K562 (cell line): ENCODE results near the gene PCGF6. TPM values are rescaled to one million over a fixed set of nuclear protein-coding genes. Genes with fewer than 3 reads are reported as not detected.

Experiments
- BDP1 ChIP-seq: IDR thresholded peaks from 3 replicates; pipeline ENCODE4 v1.6.1; 2011; ENCODE audit not compliant: insufficient read length, insufficient read depth
- DPF2 ChIP-seq: fragments of 450-650 bp; IDR thresholded peaks from 2 replicates; pipeline ENCODE4 v1.6.1; 2016
- ELF2 ChIP-seq: fragments of 250-450 bp; sonication (Bioruptor Pico); IDR thresholded peaks from 2 replicates; pipeline ENCODE4 v1.5.0; 2021; ENCODE audit warnings: mild to moderate bottlenecking
- FOXA1 ChIP-seq: fragments of 450-650 bp; IDR thresholded peaks from 2 replicates; pipeline ENCODE4 v1.6.1; 2016; ENCODE audit warnings: mild to moderate bottlenecking, borderline replicate concordance
- IFI16 ChIP-seq: fragments of 250-450 bp; sonication (Bioruptor Pico); IDR thresholded peaks from 2 replicates; pipeline ENCODE4 v2.1.2; 2022; ENCODE audit warnings: mild to moderate bottlenecking, inconsistent platforms
- MIER1 ChIP-seq: fragments of 450-650 bp; IDR thresholded peaks from 2 replicates; pipeline ENCODE4 v1.6.1; 2016; ENCODE audit warnings: antibody characterized with exemption, mild to moderate bottlenecking, low read depth
- NBN ChIP-seq: fragments of 450-650 bp; IDR thresholded peaks from 2 replicates; pipeline ENCODE4 v1.6.1; 2016; ENCODE audit warnings: low read depth, mild to moderate bottlenecking
- POU5F1 ChIP-seq: fragments of 150-350 bp; IDR thresholded peaks from 2 replicates; pipeline ENCODE4 v1.6.1; 2014; ENCODE audit warnings: borderline replicate concordance, low read length, low read depth, mild to moderate bottlenecking; ENCODE audit not compliant: partially characterized antibody
- RBM14 ChIP-seq: fragments of 200-400 bp; formaldehyde crosslinking; IDR thresholded peaks from 2 replicates; pipeline ENCODE4 v1.6.1; 2018; ENCODE audit warnings: low read depth, mild to moderate bottlenecking, low read length, moderate library complexity, borderline replicate concordance; ENCODE audit not compliant: insufficient read depth
- RFX7 ChIP-seq: fragments of 250-450 bp; sonication (Bioruptor Pico); IDR thresholded peaks from 2 replicates; pipeline ENCODE4 v1.5.1; 2021; ENCODE audit warnings: mild to moderate bottlenecking
- SNIP1 ChIP-seq: fragments of 450-650 bp; IDR thresholded peaks from 2 replicates; pipeline ENCODE4 v1.7.1; 2017; ENCODE audit warnings: low read depth, mild to moderate bottlenecking
- TCF7 ChIP-seq: sonication (generic); IDR thresholded peaks from 2 replicates; pipeline ENCODE4 v1.6.1; 2016; ENCODE audit warnings: antibody characterized with exemption, borderline replicate concordance
- ZNF197 ChIP-seq: fragments of 200-800 bp; sonication (Bioruptor generic); IDR thresholded peaks from 2 replicates; pipeline ENCODE4 v1.6.1; 2016; ENCODE audit warnings: low read depth, missing genetic modification characterization, missing compliant biosample characterization
- ZNF561 ChIP-seq: fragments of 450-650 bp; formaldehyde crosslinking; conservative IDR thresholded peaks from 2 replicates; pipeline ENCODE4 v1.4.0; 2020; ENCODE audit warnings: mild to moderate bottlenecking, moderate library complexity
- polyA plus RNA-seq, 8 experiments: library from polyadenylated mRNA; depleted of rRNA in 4 of 8; stranded (reverse) in 5 of 8; unstranded in 3 of 8; fragments of >200 nt; fragmentation: Nextera tagmentation in 2 of 8; fragmentation: Illumina TruSeq in 1 of 8; extraction: Ambion mirVana in 2 of 8; extraction: Trizol in 1 of 8; gene quantifications; 2 replicates each; pipeline versions ENCODE4 v1.2.1 to v1.2.3, GENCODE V29; 2011 to 2014; ENCODE audit warnings: inconsistent platforms in 1 of 8, missing spikeins in 1 of 8
- total RNA-seq, 7 experiments: library from RNA; depleted of rRNA in 6 of 7; stranded (reverse); fragments of >200 nt in 6 of 7; fragmentation: Illumina TruSeq in 2 of 7; extraction: Trizol in 2 of 7; gene quantifications; 2 replicates each; pipeline versions ENCODE4 v1.2.1 to v1.2.3, GENCODE V29; 2011 to 2021; ENCODE audit warnings: low replicate concordance in 1 of 7
- TF ChIP-seq, protein P1 (sequence below), 2 experiments: IDR thresholded peaks; 2 replicates each; pipeline ENCODE4 v1.6.1; 2011; ENCODE audit warnings: borderline replicate concordance in 1 of 2, control low read depth in 1 of 2, low read depth in 1 of 2, low read length in 1 of 2, mild to moderate bottlenecking in 1 of 2, mixed read lengths in 1 of 2, moderate library complexity in 1 of 2; ENCODE audit not compliant: insufficient read depth in 1 of 2, insufficient read length in 1 of 2, poor library complexity in 1 of 2, severe bottlenecking in 1 of 2; ENCODE audit errors: extremely low read depth in 1 of 2
- TF ChIP-seq, protein P2 (sequence below), 2 experiments: fragments of 450-650 bp; IDR thresholded peaks; 2 replicates each; pipeline ENCODE4 v1.6.1; 2018; ENCODE audit warnings: mild to moderate bottlenecking in 2 of 2, low read depth in 1 of 2; ENCODE audit not compliant: partially characterized antibody in 2 of 2
- TF ChIP-seq, protein P3 (sequence below): fragments of 450-650 bp; IDR thresholded peaks from 2 replicates; pipeline ENCODE4 v1.6.1; 2017; ENCODE audit warnings: mild to moderate bottlenecking, moderate library complexity
- TF ChIP-seq, protein P4 (sequence below): sonication (generic); formaldehyde crosslinking; IDR thresholded peaks from 2 replicates; pipeline ENCODE4 v1.8.1; 2022; ENCODE audit warnings: missing genetic modification reagents
- TF ChIP-seq, protein P5 (sequence below): IDR thresholded peaks from 2 replicates; pipeline ENCODE4 v1.6.1; 2012; ENCODE audit warnings: low read depth, low read length, improper control_type of control experiment, borderline replicate concordance

Gene PCGF6
- total and polyA plus RNA-seq, 9 of the 15 experiments (the other 6 are each of a cell fraction or from before 2014, with no cell fraction given) = 8.4 to 24.6 (median 20.6) TPM

DNA sequence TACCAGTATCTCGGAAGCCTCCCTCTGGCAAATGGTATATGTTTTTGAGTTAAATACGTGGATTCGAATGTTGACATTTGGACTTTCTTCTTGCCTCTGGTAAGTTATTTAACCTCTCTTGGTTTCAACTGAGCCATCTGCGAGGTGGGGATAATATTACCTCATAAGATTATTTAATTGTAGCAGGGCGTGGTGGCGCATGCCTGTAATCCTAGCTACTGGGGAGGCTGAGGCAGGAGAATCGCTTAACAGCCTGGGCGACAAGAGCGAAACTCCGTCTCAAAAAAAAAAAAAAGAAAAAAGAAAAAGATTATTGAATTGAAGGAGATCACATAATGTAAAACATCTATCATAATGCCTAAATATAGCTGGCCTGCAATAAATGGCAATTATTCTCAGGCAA is 16.4 kb upstream of the PCGF6 start (continued):
- TF ChIP-seq IFI16 = no peak
- TF ChIP-seq, protein P1, sequence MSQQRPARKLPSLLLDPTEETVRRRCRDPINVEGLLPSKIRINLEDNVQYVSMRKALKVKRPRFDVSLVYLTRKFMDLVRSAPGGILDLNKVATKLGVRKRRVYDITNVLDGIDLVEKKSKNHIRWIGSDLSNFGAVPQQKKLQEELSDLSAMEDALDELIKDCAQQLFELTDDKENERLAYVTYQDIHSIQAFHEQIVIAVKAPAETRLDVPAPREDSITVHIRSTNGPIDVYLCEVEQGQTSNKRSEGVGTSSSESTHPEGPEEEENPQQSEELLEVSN (IDR thresholded peaks at IDR 0.05; ENCODE audit: borderline replicate concordance in 1 of 2, extremely low read depth in 1 of 2, insufficient read depth in 1 of 2, insufficient read length in 1 of 2, low read depth in 1 of 2, low read length in 1 of 2, poor library complexity in 1 of 2, severe bottlenecking in 1 of 2) = no peak
- no peak for TF ChIP-seq DPF2
- no peak for TF ChIP-seq TCF7
- TF ChIP-seq, protein P2, sequence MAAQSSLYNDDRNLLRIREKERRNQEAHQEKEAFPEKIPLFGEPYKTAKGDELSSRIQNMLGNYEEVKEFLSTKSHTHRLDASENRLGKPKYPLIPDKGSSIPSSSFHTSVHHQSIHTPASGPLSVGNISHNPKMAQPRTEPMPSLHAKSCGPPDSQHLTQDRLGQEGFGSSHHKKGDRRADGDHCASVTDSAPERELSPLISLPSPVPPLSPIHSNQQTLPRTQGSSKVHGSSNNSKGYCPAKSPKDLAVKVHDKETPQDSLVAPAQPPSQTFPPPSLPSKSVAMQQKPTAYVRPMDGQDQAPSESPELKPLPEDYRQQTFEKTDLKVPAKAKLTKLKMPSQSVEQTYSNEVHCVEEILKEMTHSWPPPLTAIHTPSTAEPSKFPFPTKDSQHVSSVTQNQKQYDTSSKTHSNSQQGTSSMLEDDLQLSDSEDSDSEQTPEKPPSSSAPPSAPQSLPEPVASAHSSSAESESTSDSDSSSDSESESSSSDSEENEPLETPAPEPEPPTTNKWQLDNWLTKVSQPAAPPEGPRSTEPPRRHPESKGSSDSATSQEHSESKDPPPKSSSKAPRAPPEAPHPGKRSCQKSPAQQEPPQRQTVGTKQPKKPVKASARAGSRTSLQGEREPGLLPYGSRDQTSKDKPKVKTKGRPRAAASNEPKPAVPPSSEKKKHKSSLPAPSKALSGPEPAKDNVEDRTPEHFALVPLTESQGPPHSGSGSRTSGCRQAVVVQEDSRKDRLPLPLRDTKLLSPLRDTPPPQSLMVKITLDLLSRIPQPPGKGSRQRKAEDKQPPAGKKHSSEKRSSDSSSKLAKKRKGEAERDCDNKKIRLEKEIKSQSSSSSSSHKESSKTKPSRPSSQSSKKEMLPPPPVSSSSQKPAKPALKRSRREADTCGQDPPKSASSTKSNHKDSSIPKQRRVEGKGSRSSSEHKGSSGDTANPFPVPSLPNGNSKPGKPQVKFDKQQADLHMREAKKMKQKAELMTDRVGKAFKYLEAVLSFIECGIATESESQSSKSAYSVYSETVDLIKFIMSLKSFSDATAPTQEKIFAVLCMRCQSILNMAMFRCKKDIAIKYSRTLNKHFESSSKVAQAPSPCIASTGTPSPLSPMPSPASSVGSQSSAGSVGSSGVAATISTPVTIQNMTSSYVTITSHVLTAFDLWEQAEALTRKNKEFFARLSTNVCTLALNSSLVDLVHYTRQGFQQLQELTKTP (IDR thresholded peaks at IDR 0.05; ENCODE audit: low read depth in 1 of 2, partially characterized antibody in 2 of 2) = peak in 1 of 2 experiments; percentile 65
- TF ChIP-seq BDP1 = no peak
- TF ChIP-seq NBN = peak; percentile 75; the same call in 1 of the 2 replicates
- no peak for TF ChIP-seq ZNF561 (CRISPR knock-in tag)
- TF ChIP-seq, protein P3, sequence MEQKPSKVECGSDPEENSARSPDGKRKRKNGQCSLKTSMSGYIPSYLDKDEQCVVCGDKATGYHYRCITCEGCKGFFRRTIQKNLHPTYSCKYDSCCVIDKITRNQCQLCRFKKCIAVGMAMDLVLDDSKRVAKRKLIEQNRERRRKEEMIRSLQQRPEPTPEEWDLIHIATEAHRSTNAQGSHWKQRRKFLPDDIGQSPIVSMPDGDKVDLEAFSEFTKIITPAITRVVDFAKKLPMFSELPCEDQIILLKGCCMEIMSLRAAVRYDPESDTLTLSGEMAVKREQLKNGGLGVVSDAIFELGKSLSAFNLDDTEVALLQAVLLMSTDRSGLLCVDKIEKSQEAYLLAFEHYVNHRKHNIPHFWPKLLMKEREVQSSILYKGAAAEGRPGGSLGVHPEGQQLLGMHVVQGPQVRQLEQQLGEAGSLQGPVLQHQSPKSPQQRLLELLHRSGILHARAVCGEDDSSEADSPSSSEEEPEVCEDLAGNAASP = no peak
- TF ChIP-seq, protein P4, sequence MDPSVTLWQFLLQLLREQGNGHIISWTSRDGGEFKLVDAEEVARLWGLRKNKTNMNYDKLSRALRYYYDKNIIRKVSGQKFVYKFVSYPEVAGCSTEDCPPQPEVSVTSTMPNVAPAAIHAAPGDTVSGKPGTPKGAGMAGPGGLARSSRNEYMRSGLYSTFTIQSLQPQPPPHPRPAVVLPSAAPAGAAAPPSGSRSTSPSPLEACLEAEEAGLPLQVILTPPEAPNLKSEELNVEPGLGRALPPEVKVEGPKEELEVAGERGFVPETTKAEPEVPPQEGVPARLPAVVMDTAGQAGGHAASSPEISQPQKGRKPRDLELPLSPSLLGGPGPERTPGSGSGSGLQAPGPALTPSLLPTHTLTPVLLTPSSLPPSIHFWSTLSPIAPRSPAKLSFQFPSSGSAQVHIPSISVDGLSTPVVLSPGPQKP (CRISPR knock-in tag) = no peak
- TF ChIP-seq MIER1 = no peak
- no peak for TF ChIP-seq ELF2 (CRISPR knock-in tag)
- TF ChIP-seq POU5F1 = no peak
- no peak for TF ChIP-seq RBM14
- no peak for TF ChIP-seq RFX7 (CRISPR knock-in tag)
- TF ChIP-seq, protein P5, sequence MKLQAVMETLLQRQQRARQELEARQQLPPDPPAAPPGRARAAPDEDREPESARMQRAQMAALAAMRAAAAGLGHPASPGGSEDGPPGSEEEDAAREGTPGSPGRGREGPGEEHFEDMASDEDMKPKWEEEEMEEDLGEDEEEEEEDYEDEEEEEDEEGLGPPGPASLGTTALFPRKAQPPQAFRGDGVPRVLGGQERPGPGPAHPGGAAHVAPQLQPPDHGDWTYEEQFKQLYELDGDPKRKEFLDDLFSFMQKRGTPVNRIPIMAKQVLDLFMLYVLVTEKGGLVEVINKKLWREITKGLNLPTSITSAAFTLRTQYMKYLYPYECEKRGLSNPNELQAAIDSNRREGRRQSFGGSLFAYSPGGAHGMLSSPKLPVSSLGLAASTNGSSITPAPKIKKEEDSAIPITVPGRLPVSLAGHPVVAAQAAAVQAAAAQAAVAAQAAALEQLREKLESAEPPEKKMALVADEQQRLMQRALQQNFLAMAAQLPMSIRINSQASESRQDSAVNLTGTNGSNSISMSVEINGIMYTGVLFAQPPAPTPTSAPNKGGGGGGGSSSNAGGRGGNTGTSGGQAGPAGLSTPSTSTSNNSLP = no peak
- no peak for TF ChIP-seq SNIP1
- TF ChIP-seq FOXA1 = no peak
- TF ChIP-seq ZNF197 = no peak
